ENCODE measurements around the gene CIT.
A peak's percentile ranks its signal among the peaks of the same experiment; 100 is the strongest.

The CIT gene

GRCh38 chr12:119686355-119686754 is 190.8 kb downstream of the CIT start:
- no peak for TF ChIP-seq ZFX (IDR thresholded peaks at IDR 0.05; ENCODE audit: borderline replicate concordance)
- TF ChIP-seq CTCF (IDR thresholded peaks at IDR 0.05) = no peak
- H3K27ac ChIP-seq = no peak overlapping the region

GRCh38 chr12:119685375-119685774 is 191.7 kb downstream of the CIT start:
- no peak for TF ChIP-seq CTCF (IDR thresholded peaks at IDR 0.05)
- no peak for TF ChIP-seq ZFX (IDR thresholded peaks at IDR 0.05; ENCODE audit: borderline replicate concordance)
- no peak overlapping the region for H3K27ac ChIP-seq

- TF ChIP-seq CTCF (IDR thresholded peaks at IDR 0.05) (no peak), ZFX (IDR thresholded peaks at IDR 0.05; ENCODE audit: borderline replicate concordance) (no peak)
- no peak overlapping the region for H3K27ac ChIP-seq
Measured at GRCh38 chr12:119684711-119685369, 192.3 kb downstream of the CIT start.

GRCh38 chr12:119683816-119684215 is 193.3 kb downstream of the CIT start:
- no peak overlapping the region for H3K27ac ChIP-seq

GRCh38 chr12:119683413-119683812 is 193.7 kb downstream of the CIT start:
- H3K27ac ChIP-seq = no peak overlapping the region
- no peak for TF ChIP-seq ZFX (IDR thresholded peaks at IDR 0.05; ENCODE audit: borderline replicate concordance)
- TF ChIP-seq CTCF (IDR thresholded peaks at IDR 0.05) = no peak

More at GRCh38 chr12:119683816-119684215, 193.3 kb downstream of the CIT start:
- TF ChIP-seq ZFX (IDR thresholded peaks at IDR 0.05; ENCODE audit: borderline replicate concordance) = no peak
- no peak for TF ChIP-seq CTCF (IDR thresholded peaks at IDR 0.05)

- peak overlapping the region; percentile 6; the same call in 1 of the 2 replicates for H3K27ac ChIP-seq
- TF ChIP-seq CTCF (IDR thresholded peaks at IDR 0.05) (no peak), ZFX (IDR thresholded peaks at IDR 0.05; ENCODE audit: borderline replicate concordance) (no peak)
Measured at GRCh38 chr12:119682639-119683252, 194.4 kb downstream of the CIT start.

Data from 22Rv1 (cell line).